SK-N-MC (cell line): ENCODE measurements around the gene TMEM135.
"Not testable (repeated sequence)": the region's sequence is repeated elsewhere in the genome, so short reads cannot be mapped to it uniquely, and the experiment has no call there.

Experiments used
- DNase-seq: peaks from one replicate; pipeline ENCODE4 v3.0.0-alpha.2; 2011; ENCODE audit warnings: low read depth, low spot score
- H3K27ac ChIP-seq: fragments of 200-600 bp; sonication (generic); 2 replicates; pipeline ENCODE4 v1.5.1; 2016; ENCODE audit warnings: mixed run types
- H3K36me3 ChIP-seq: fragments of 200-600 bp; sonication (generic); 2 replicates; pipeline ENCODE4 v1.6.1; 2017; ENCODE audit warnings: antibody characterized with exemption, low read length, mixed read lengths; ENCODE audit not compliant: insufficient read depth
- H3K4me3 ChIP-seq: fragments of 200-600 bp; sonication (generic); 2 replicates; pipeline ENCODE4 v1.5.1; 2016
- H3K9ac ChIP-seq: fragments of 200-600 bp; sonication (generic); 2 replicates; pipeline ENCODE4 v1.8.0; 2017; ENCODE audit warnings: mixed run types, mixed read lengths; ENCODE audit not compliant: insufficient read length
- H3K9me3 ChIP-seq: fragments of 200-600 bp; sonication (generic); 2 replicates; pipeline ENCODE4 v1.6.1; 2017; ENCODE audit warnings: low read depth, mild to moderate bottlenecking, antibody characterized with exemption, low read length, moderate library complexity, mixed read lengths
- EZH2 ChIP-seq: fragments of 200-600 bp; sonication (generic); IDR thresholded peaks from one replicate; pipeline ENCODE4 v1.6.1; 2017; ENCODE audit warnings: antibody characterized with exemption
- FOXP2 ChIP-seq: optimal IDR thresholded peaks from 2 replicates; pipeline ENCODE3; 2011; ENCODE audit warnings: mild to moderate bottlenecking, moderate library complexity; ENCODE audit not compliant: insufficient read depth; ENCODE audit errors: extremely low read length, control extremely low read depth
- POLR2AphosphoS5 ChIP-seq: IDR thresholded peaks from 2 replicates; pipeline ENCODE4 v1.6.1; 2012; ENCODE audit warnings: mild to moderate bottlenecking, low read depth, low read length, borderline replicate concordance

TMEM135 gene

GRCh38 chr11:87148749-87149148 lies 111.0 kb downstream of the TMEM135 start:
- peak overlapping the region; percentile 46 for H3K9ac ChIP-seq
- no peak for DNase-seq
- no peaks in the 10 kb centered on the region for H3K9me3 ChIP-seq
- H3K4me3 ChIP-seq = peak overlapping the region; percentile 47
- TF ChIP-seq FOXP2 = no peak
- no peak for TF ChIP-seq EZH2
- TF ChIP-seq POLR2AphosphoS5 = no peak
- H3K27ac ChIP-seq = peak overlapping the region; percentile 85
- H3K36me3 ChIP-seq = no peaks in the 10 kb centered on the region

GRCh38 chr11:87149782-87150181 lies 112.0 kb downstream of the TMEM135 start:
- H3K36me3 ChIP-seq, H3K9ac ChIP-seq, H3K4me3 ChIP-seq, DNase-seq, H3K27ac ChIP-seq, H3K9me3 ChIP-seq: not testable (repeated sequence)

- TF ChIP-seq EZH2 (no peak), FOXP2 (no peak), POLR2AphosphoS5 (no peak)
- H3K4me3 ChIP-seq = no peak overlapping the region
- no peaks in the 10 kb centered on the region for H3K9me3 ChIP-seq
- no peaks in the 10 kb centered on the region for H3K36me3 ChIP-seq
- no peak overlapping the region for H3K9ac ChIP-seq
- no peak overlapping the region for H3K27ac ChIP-seq
- DNase-seq = no peak
Measured at GRCh38 chr11:87150936-87151335, 113.2 kb downstream of the TMEM135 start.

GRCh38 chr11:87154246-87154645 lies 116.5 kb downstream of the TMEM135 start:
- Histone ChIP-seq H3K4me3 (no peak overlapping the region), H3K9ac (no peak overlapping the region), H3K36me3 (no peaks in the 10 kb centered on the region), H3K9me3 (no peaks in the 10 kb centered on the region), H3K27ac (no peak overlapping the region)
- TF ChIP-seq POLR2AphosphoS5 (no peak), FOXP2 (no peak), EZH2 (no peak)
- no peak for DNase-seq

- no peak for TF ChIP-seq EZH2
- TF ChIP-seq POLR2AphosphoS5 = no peak
- no peak for TF ChIP-seq FOXP2
- H3K27ac ChIP-seq = no peak overlapping the region
- no peak for DNase-seq
- H3K9ac ChIP-seq = no peak overlapping the region
- H3K9me3 ChIP-seq = no peaks in the 10 kb centered on the region
- no peaks in the 10 kb centered on the region for H3K36me3 ChIP-seq
- H3K4me3 ChIP-seq = no peak overlapping the region
Measured at GRCh38 chr11:87156970-87157369, 119.2 kb downstream of the TMEM135 start.

- H3K36me3 ChIP-seq, DNase-seq, H3K27ac ChIP-seq, H3K9me3 ChIP-seq, H3K9ac ChIP-seq, H3K4me3 ChIP-seq: not testable (repeated sequence)
Measured at GRCh38 chr11:87169076-87169475, 131.3 kb downstream of the TMEM135 start.

GRCh38 chr11:87173185-87174039 lies 135.7 kb downstream of the TMEM135 start:
- Histone ChIP-seq H3K4me3 (no peak overlapping the region), H3K9ac (no peak overlapping the region), H3K27ac (peak overlapping the region; percentile 69; the same call in 1 of the 2 replicates), H3K36me3 (0 out of 2 replicates have a peak, but pooled peaks cover 5% of the 10 kb centered on the region), H3K9me3 (no peaks in the 10 kb centered on the region)
- no peak for DNase-seq
- TF ChIP-seq POLR2AphosphoS5 (no peak), FOXP2 (no peak), EZH2 (no peak)

- TF ChIP-seq FOXP2 (no peak), EZH2 (no peak), POLR2AphosphoS5 (no peak)
- Histone ChIP-seq H3K27ac (no peak overlapping the region), H3K36me3 (0 out of 2 replicates have a peak, but pooled peaks cover 7% of the 10 kb centered on the region), H3K4me3 (no peak overlapping the region), H3K9me3 (no peaks in the 10 kb centered on the region), H3K9ac (no peak overlapping the region)
- DNase-seq = no peak
Measured at GRCh38 chr11:87174870-87175269, 137.1 kb downstream of the TMEM135 start.

GRCh38 chr11:87176044-87176443 lies 138.3 kb downstream of the TMEM135 start:
- DNase-seq = no peak

More at GRCh38 chr11:87176044-87176443, 138.3 kb downstream of the TMEM135 start:
- 0 out of 2 replicates have a peak, but pooled peaks cover 7% of the 10 kb centered on the region for H3K36me3 ChIP-seq
- no peaks in the 10 kb centered on the region for H3K9me3 ChIP-seq
- H3K9ac ChIP-seq = no peak overlapping the region
- no peak overlapping the region for H3K4me3 ChIP-seq
- H3K27ac ChIP-seq = no peak overlapping the region
- no peak for TF ChIP-seq FOXP2
- TF ChIP-seq POLR2AphosphoS5 = no peak
- TF ChIP-seq EZH2 = no peak
